ENCODE results near the gene NPHP1. TPM values are rescaled to one million over a fixed set of nuclear protein-coding genes. Genes with fewer than 3 reads are reported as not detected.
A peak's percentile ranks its signal among the peaks of the same experiment; 100 is the strongest.
"Not testable (repeated sequence)": the region's sequence is repeated elsewhere in the genome, so short reads cannot be mapped to it uniquely, and the experiment has no call there.

Gene NPHP1
- total RNA-seq, 1 experiment from 2014 or later = 3.1 TPM

DNA sequence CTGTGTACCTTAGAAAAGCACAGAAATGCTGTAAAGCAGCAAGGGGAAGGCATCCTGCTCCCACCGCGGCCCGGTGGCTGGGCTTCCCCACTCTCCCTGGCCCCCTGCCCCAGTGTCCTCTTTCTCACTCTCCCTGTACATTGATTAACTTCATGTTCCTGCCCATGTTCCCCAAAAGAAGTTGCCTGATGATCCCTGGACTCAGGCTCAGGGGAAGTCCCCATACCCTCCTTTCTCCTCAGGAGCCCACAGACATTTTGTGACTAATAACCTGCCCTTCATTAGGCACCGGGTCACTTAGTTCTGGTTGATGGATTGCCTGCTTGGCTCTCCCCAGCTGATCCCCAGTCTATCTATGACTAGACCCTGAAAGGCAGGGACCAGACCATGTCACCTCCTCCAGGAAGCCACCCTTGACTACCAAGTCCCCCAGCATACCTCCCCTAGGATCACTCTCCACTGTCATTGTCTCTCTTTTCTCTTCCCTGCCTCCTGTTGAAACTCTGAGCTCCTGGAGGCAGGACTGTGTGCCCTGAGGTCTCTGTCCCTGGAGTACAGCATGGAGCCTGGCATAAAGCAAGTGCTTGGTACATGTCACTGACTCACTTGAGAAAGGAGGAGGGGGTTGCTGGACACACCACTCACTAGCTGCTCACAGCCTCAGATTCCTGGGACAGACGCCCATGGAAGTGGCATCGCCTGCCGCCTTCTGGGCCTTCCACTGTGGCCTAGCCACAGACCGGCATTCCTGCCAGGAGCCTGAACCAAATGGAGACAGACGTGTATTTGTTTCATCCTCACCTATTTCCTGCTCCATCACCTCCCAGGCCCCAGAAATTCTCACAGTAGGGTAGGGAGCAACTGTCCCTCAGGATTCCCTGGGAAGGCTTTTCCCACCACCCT is 102.7 kb downstream of the NPHP1 start:
- ChIA-PET CTCF (no interaction called here), POLR2A (no interaction called here)
- no peak for DNase-seq
- H3K4me1 ChIP-seq = peaks cover 46% of the 10 kb centered on the region
- no peaks in the 10 kb centered on the region for H3K36me3 ChIP-seq (ENCODE audit: control insufficient read depth, insufficient read depth, low read length)
- no peaks in the 10 kb centered on the region for H3K9me3 ChIP-seq
- no peaks in the 10 kb centered on the region for H3K36me3 Mint-ChIP-seq (ENCODE audit: insufficient read depth, unreplicated experiment)
- TF ChIP-seq, protein P1, sequence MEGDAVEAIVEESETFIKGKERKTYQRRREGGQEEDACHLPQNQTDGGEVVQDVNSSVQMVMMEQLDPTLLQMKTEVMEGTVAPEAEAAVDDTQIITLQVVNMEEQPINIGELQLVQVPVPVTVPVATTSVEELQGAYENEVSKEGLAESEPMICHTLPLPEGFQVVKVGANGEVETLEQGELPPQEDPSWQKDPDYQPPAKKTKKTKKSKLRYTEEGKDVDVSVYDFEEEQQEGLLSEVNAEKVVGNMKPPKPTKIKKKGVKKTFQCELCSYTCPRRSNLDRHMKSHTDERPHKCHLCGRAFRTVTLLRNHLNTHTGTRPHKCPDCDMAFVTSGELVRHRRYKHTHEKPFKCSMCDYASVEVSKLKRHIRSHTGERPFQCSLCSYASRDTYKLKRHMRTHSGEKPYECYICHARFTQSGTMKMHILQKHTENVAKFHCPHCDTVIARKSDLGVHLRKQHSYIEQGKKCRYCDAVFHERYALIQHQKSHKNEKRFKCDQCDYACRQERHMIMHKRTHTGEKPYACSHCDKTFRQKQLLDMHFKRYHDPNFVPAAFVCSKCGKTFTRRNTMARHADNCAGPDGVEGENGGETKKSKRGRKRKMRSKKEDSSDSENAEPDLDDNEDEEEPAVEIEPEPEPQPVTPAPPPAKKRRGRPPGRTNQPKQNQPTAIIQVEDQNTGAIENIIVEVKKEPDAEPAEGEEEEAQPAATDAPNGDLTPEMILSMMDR (IDR thresholded peaks at IDR 0.05; ENCODE audit: insufficient read depth in 1 of 2, low read depth in 1 of 2, low read length in 1 of 2, severe bottlenecking in 1 of 2, unreplicated experiment in 1 of 2) = no peak
- peaks cover 37% of the 10 kb centered on the region for H3K4me1 Mint-ChIP-seq (ENCODE audit: low read depth, unreplicated experiment)
- no peak overlapping the region for H3K4me3 Mint-ChIP-seq (ENCODE audit: unreplicated experiment)
- H3K9me3 Mint-ChIP-seq (ENCODE audit: unreplicated experiment) = no peaks in the 10 kb centered on the region
- H3K4me3 ChIP-seq (ENCODE audit: low read depth, low read length) = no peak overlapping the region
- H3K27ac Mint-ChIP-seq (ENCODE audit: unreplicated experiment) = peak overlapping the region; percentile 43
- intact Hi-C loops (cut with micrococcal nuclease; ENCODE audit: unreplicated experiment) = no loop called here
- H3K27me3 Mint-ChIP-seq (ENCODE audit: insufficient read depth, unreplicated experiment) = no peaks in the 10 kb centered on the region
- no peaks in the 10 kb centered on the region for H3K27me3 ChIP-seq (replicated peaks; ENCODE audit: control insufficient read depth, insufficient read depth, low read length)
- no TSS peak for BruUV-seq (replicated peaks)

- Mint-ChIP-seq H3K27me3 (ENCODE audit: insufficient read depth, unreplicated experiment) (no peaks in the 10 kb centered on the region), H3K4me1 (ENCODE audit: low read depth, unreplicated experiment) (peaks cover 29% of the 10 kb centered on the region), H3K4me3 (ENCODE audit: unreplicated experiment) (no peak overlapping the region), H3K36me3 (ENCODE audit: insufficient read depth, unreplicated experiment) (no peaks in the 10 kb centered on the region), H3K9me3 (ENCODE audit: unreplicated experiment) (no peaks in the 10 kb centered on the region), H3K27ac (ENCODE audit: unreplicated experiment) (peak overlapping the region; percentile 43)
- CTCF ChIA-PET = no interaction called here
- Histone ChIP-seq H3K9me3 (no peaks in the 10 kb centered on the region), H3K27me3 (replicated peaks; ENCODE audit: control insufficient read depth, insufficient read depth, low read length) (no peaks in the 10 kb centered on the region), H3K4me1 (peaks cover 39% of the 10 kb centered on the region), H3K36me3 (ENCODE audit: control insufficient read depth, insufficient read depth, low read length) (no peaks in the 10 kb centered on the region), H3K4me3 (ENCODE audit: low read depth, low read length) (no peak overlapping the region)
- POLR2A ChIA-PET = no interaction called here
- DNase-seq = peak in 1 of 2 experiments; percentile 45
- BruUV-seq (replicated peaks) = no TSS peak
- intact Hi-C loops (cut with micrococcal nuclease; ENCODE audit: unreplicated experiment) = no loop called here
- TF ChIP-seq, protein P1 (IDR thresholded peaks at IDR 0.05; ENCODE audit: insufficient read depth in 1 of 2, low read depth in 1 of 2, low read length in 1 of 2, severe bottlenecking in 1 of 2, unreplicated experiment in 1 of 2) = no peak
Measured at GRCh38 chr2:110101280-110101844, 103.5 kb downstream of the NPHP1 start.

DNA sequence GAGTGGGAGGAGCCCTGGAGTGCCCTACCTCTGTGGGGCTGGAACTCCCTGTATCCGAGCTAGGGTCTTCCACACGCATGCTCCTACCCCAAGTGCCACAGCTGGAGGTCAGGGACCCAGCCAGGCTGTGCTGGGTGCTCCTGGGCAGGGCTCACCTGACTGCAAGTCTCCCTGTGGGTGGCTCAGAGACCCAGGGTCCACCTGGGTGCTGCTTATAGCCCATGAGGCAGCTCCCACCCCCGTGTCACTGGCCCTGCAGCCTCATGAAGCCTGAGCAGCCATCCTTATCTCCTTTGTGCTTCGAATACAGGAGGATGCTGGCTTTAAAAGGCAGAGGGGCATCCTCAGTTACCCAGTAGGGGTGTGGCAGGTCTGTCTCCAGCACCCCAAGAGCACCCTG is 103.9 kb downstream of the NPHP1 start:
- peak overlapping the region; percentile 43 for H3K27ac Mint-ChIP-seq (ENCODE audit: unreplicated experiment)

More for the DNA sequence above, 103.9 kb downstream of the NPHP1 start:
- H3K9me3 ChIP-seq; H3K4me3 ChIP-seq (ENCODE audit: low read depth, low read length); POLR2A ChIA-PET; intact Hi-C loops (cut with micrococcal nuclease; ENCODE audit: unreplicated experiment); DNase-seq; H3K9me3 Mint-ChIP-seq (ENCODE audit: unreplicated experiment); H3K4me3 Mint-ChIP-seq (ENCODE audit: unreplicated experiment); BruUV-seq (replicated peaks); H3K36me3 Mint-ChIP-seq (ENCODE audit: insufficient read depth, unreplicated experiment); H3K36me3 ChIP-seq (ENCODE audit: control insufficient read depth, insufficient read depth, low read length); H3K27me3 Mint-ChIP-seq (ENCODE audit: insufficient read depth, unreplicated experiment); H3K27me3 ChIP-seq (replicated peaks; ENCODE audit: control insufficient read depth, insufficient read depth, low read length); CTCF ChIA-PET: not testable (repeated sequence)
- peaks cover 24% of the 10 kb centered on the region for H3K4me1 Mint-ChIP-seq (ENCODE audit: low read depth, unreplicated experiment)
- peaks cover 34% of the 10 kb centered on the region for H3K4me1 ChIP-seq
